Adipose tissue (tissue), 3 donors: ENCODE measurements around the gene FSD2. TPM values are rescaled to one million over a fixed set of nuclear protein-coding genes. Genes with fewer than 3 reads are reported as not detected.
"Not testable (repeated sequence)": the region's sequence is repeated elsewhere in the genome, so short reads cannot be mapped to it uniquely, and the experiment has no call there.

Experiments used
- H3K27ac ChIP-seq: one replicate; pipeline ENCODE4 v1.5.1; 2013; ENCODE audit warnings: low read depth, low read length
- WGBS, 3 donors: extraction: QIAGEN DNeasy Blood & Tissue Kit; methylation state at CpG; one replicate each; pipeline ENCODE4 v1.1.7; 2013; 5-methylcytosine and 5-hydroxymethylcytosine counted together
- polyA plus RNA-seq, 3 donors: library from polyadenylated mRNA; stranded (reverse); fragments of 200-250 nt; gene quantifications; one replicate each; pipeline ENCODE4 v1.2.3, GENCODE V29; 2013
- donor health status: healthy with polysubstance abuse.
- donor health status: Bipolar disorder and iron deficiency.
- donor health status: healthy.

FSD2 gene
- polyA plus RNA-seq, 3 donors = 0.01 to 0.11 TPM; not detected in 1

DNA sequence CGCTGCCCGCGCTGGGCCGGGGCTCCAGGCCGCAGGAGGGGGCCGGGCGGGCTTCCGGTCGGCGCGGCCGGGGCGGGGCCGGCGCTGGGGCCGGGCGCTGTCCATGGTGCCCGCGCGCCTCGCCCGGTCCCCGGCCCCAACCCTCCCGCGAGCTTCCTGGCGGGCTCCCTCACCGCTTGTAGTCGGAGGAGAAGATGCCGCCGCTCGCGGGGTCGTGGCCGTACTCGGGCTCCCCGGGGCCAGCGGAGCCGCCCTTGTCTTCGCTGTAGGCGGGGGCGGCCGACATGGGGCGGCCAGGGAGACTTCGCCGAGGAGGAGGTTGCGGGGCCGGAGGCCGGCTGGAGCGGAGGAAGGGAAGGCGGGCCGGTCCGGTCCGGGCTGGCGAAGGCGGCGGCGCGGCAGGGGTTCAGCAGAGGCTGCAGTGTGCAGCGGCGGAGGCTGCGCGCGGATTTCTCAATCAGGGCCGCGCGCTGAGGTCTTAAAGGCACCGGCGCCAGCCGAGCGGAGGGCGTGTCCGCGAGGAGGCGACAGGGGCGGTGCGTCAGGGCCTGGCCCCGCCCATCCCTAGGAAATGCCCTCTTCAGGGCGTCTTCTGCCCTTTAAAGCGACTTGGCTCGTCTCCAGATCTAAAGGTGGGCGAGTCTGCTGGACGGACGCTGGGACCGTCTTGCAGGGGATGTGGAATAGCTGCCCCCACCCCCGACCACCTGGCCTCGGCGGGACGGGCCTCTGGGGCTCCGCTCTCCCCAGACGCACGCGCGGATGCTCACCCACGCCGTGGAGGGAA lies 96.3 kb downstream of the FSD2 start, which contains the start of gene AP3B2:
TSS of gene AP3B2 (minus strand) at position 455 of the 787 bp plus-strand sequence. CDS start at position 286, 169 bp downstream.
- no peak within 1 kb of the TSS for H3K27ac ChIP-seq
- WGBS, 3 donors = 1% methylated on average over 56 to 95 of the region's 95 CpGs

DNA sequence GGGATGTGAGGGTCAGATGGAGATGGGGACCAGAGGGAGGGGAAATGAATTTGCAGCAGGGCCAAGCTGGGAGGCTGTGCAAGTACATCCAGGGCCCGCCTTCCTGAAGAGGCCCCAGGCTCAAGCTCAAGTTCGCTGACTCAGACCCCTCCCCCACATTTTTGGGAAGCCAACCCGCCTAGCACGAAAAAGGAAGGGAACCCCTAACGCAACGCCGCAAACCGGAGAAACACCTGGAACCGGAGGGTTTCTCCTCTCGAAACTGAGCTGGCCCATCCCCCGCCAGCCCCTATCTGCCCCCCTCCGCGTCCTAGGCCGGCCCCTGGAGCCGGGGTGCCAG lies 96.8 kb downstream of the FSD2 start:
- no peak overlapping the region for H3K27ac ChIP-seq
- 1 to 6% (median 2%) methylated on average over 11 to 15 of the region's 15 CpGs for WGBS, 3 donors

GRCh38 chr15:82705856-82706255 lies 100.0 kb downstream of the FSD2 start:
- 83 to 94% (median 88%) methylated on average over 8 of the region's 8 CpGs for WGBS, 3 donors
- H3K27ac ChIP-seq = not testable (repeated sequence)

Other genes with a start within 250 kb of the FSD2 start
- 1 to 10 TPM in 1 of 3 donors, under 1 TPM in 2; 0.48 to 8.2 (median 0.49) TPM for gene CPEB1, start 158.7 kb downstream of the FSD2 start, polyA plus RNA-seq
- 1 to 10 TPM in 1 of 3 donors, under 1 TPM in 2; 0.67 to 2.4 (median 0.70) TPM for gene AP3B2, start 96.2 kb downstream of the FSD2 start, polyA plus RNA-seq
- 1 to 10 TPM; 3.2 to 4.8 (median 4.5) TPM for gene WHAMM, start 3.6 kb upstream of the FSD2 start, polyA plus RNA-seq
- 10 to 100 TPM in 1 of 3 donors, 1 to 10 TPM in 2; 2.8 to 84.9 (median 5.3) TPM for gene HOMER2, start 146.7 kb upstream of the FSD2 start, polyA plus RNA-seq
- 10 to 100 TPM; 11.8 to 19.8 (median 13.8) TPM for gene RAMAC, start 180.1 kb upstream of the FSD2 start, polyA plus RNA-seq
- 10 to 100 TPM; 14.4 to 53.5 (median 33.6) TPM for gene C15orf40, start 205.6 kb upstream of the FSD2 start, polyA plus RNA-seq